ENCODE measurements around the gene NACC1. TPM values are rescaled to one million over a fixed set of nuclear protein-coding genes. Genes with fewer than 3 reads are reported as not detected.
"Not testable (repeated sequence)": the region's sequence is repeated elsewhere in the genome, so short reads cannot be mapped to it uniquely, and the experiment has no call there.

The NACC1 gene
- total RNA-seq, 1 donor from 2014 or later, result 36.2 TPM

DNA sequence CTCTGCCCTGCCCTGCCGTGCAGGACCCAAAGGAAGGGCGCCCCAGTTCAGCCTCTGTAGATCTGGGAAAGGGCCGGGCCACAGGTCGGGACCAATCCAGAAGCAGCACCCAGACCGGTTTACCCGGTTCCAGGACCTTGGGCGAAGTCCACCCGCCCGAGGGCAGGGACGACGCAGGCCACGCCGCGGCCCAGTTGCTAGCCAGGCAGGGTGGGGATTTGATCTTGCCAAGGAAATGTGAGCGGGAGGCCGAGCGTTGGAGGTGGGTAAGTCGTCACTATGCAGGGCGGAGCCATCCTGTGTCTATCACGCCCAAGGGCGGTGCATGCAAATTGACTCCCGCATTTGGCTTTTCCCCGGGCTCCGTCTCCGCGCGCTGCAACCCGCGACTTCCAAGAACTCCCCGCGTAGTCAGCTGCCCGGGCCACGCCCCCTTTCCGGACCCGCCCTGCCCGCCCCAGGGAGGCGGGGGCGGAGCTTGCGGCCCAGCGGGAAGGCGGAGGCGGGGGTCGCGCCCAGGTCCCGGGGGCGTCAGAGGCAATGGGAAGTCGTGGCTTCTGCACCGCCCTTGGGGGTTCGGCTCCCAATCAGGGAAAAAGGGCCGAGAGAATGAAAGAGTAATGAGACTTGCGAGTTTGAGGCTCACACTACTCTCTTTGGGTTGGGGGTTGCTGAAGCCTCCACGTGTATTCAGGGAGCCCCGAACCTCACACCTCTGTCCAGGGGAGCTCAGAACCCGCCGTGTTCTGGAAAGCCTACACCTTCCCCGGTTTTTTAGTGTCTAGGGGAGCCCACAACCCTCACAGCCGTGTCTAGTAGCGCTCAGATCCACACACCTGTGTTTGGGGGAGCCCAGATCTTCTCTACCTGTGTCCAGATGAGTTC lies 44.9 kb downstream of the NACC1 start:
- DNase-seq (ENCODE audit: low read depth in 2 of 2), result peak; percentile 72 to 98

GRCh38 chr19:13163609-13164342 lies 45.7 kb downstream of the NACC1 start:
- peak in 1 of 2 donors; percentile 67 for DNase-seq (ENCODE audit: low read depth in 2 of 2)

DNA sequence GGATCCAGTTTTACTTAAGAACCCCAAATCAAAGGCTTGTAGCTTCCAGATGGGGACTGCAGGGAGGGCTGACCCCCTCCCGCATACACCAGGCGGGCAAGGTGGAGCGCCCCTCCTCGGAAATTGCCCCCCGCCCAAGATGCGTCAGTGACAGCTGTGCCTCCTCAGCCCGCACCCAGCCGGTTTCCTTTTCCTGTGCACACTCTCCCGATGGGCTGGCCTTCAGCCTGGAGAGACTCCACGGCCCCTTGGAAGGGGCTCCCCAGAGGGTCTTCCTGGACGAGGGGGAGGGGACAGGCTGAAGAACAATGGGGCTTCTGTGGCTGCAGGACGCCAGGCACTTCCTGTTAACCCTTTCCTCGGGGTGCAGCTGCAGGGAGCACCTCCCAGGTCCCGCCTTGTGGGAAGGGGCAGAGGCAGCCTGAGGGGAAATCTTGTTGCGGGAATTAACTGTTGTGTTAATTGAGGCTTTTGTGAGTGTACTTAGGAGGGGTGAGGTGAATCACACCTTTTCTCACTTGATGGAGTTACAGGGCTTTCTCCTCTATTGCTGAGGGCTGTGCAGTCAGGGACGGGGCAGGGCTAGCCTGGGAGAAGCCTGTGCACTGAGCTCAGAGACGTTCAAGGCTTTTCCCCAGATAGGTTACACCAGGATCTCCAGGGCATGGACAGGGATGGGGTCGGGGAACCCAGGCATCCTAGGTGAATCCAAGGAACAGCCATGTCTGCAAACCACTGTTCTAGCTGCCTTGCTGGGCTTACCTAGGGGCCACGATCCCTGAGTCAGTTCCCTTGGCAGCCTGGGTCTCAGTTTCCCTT lies 46.5 kb downstream of the NACC1 start:
- peak in 1 of 2 donors; percentile 85 for DNase-seq (ENCODE audit: low read depth in 2 of 2)

DNA sequence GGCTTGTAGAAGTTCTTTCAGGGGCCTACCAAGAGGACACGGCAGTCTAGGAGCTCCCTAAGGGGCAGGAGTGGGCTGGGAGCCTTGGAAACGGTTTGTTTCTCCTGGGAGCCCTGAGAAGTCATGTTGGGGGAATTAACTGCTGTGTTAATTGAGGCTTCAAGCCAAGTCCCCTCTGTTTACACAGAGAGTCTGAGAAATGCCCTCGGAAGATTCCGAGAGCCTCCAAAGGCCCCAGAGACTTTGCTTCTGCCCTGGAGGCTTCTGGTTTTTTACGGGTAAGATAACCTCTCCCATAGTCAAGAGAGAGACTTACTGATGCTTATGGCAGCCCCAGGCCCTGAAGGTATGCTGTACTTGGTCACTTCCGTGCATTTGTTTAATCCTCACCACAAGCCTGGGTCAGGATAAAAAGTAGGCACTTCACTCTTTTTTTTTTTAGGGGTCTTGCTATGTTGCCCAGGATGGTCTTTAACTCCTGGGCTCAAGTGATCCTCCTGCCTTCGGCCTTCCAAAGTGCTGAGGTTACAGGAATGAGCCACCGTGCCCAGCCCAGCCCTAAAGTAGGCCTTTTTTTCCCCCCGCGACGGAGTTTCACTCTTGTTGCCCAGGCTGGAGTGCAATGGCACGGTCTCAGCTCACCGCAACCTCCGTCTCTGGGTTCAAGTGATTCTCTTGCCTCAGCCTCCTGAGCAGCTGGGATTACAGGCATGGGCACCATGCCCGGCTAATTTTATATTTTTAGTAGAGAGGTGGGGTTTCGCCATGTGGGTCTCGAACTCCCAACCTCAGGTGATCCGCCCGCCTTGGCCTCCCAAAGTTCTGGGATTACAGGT lies 47.3 kb downstream of the NACC1 start:
- DNase-seq (ENCODE audit: low read depth in 2 of 2), result no peak

DNA sequence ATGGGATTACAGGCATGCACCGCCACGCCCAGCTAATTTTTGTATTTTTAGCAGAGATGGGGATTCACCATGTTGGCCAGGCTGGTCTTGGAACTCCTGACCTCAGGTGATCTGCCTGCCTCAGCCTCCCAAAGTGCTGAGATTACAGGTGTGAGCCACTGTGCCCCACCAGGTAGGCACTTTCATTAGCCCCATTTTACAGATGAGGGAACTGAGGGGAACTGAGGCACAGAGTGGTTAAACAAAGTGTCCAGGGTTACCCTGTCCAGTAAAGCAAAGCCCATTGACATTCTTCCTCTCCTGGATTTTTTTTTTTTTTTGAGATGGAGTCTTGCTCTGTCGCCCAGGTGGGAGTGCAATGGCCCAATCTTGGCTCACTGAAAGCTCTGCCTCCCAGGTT lies 48.1 kb downstream of the NACC1 start:
- DNase-seq (ENCODE audit: low read depth in 2 of 2), result not testable (repeated sequence)

- peak in 1 of 2 donors; percentile 51 for DNase-seq (ENCODE audit: low read depth in 2 of 2)
Observed at GRCh38 chr19:13169769-13170168, 51.7 kb downstream of the NACC1 start.

GRCh38 chr19:13171146-13171545 lies 53.1 kb downstream of the NACC1 start:
- DNase-seq (ENCODE audit: low read depth in 2 of 2), result no peak

GRCh38 chr19:13172346-13173138 lies 54.5 kb downstream of the NACC1 start:
- peak in 1 of 2 donors; percentile 83 for DNase-seq (ENCODE audit: low read depth in 2 of 2)

GRCh38 chr19:13173139-13173737 lies 55.2 kb downstream of the NACC1 start:
- DNase-seq (ENCODE audit: low read depth in 2 of 2), result no peak

DNA sequence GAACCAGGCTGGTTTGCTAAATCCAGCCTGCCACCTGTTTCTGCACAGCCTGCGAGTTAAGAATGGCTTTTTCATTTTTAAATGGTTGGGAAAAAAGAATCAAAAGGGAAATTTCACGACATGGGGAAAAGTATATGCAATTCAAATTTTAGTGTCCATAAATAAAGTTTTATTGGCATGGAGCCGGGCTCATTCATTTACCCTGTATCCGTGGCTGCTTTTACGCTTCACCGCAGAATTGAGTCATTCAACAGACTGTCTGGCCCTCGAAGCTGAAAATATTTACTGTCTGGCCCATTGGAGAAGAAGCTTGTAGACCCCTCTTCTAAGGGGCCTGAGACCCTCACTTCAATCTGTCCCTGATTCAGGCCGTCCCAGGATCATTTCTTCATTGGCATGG lies 58.3 kb downstream of the NACC1 start:
- no peak for DNase-seq (ENCODE audit: low read depth in 2 of 2)

DNA sequence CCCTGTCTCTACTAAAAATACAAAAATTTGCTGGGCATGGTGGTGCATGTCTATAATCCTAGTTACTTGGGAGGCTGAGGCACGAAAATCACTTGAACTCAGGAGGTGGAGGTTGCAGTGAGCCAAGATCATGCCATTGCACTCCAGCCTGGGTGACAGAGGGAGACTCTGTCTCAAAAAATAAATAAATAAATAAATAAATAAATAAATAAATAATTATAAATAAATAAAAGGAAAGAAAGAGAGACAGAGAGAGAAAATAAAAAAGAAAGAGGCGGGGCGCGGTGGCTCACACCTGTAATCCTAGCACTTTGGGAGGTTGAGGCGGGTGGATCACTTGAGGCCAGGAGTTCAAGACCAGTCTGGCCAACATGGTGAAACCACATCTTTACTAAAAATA lies 59.5 kb downstream of the NACC1 start:
- not testable (repeated sequence) for DNase-seq (ENCODE audit: low read depth in 2 of 2)

DNA sequence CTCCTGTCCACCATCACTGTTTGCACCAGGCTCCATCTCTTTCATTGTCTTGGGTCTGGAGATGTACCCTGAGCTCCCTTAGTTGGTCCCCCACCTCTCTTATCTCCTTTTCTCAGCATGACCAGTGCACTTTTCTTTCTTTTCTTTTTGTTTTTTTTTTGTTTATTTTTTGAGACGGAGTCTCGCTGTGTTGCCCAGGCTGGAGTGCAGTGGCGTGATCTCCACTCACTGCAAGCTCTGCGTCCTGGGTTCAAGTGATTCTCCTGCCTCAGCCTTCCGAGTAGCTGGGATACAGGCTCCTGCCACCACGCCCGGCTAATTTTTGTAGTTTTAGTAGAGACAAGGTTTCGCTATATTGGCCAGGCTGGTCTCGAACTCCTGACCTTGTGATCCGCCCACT lies 60.2 kb downstream of the NACC1 start:
- DNase-seq (ENCODE audit: low read depth in 2 of 2), result not testable (repeated sequence)

DNA sequence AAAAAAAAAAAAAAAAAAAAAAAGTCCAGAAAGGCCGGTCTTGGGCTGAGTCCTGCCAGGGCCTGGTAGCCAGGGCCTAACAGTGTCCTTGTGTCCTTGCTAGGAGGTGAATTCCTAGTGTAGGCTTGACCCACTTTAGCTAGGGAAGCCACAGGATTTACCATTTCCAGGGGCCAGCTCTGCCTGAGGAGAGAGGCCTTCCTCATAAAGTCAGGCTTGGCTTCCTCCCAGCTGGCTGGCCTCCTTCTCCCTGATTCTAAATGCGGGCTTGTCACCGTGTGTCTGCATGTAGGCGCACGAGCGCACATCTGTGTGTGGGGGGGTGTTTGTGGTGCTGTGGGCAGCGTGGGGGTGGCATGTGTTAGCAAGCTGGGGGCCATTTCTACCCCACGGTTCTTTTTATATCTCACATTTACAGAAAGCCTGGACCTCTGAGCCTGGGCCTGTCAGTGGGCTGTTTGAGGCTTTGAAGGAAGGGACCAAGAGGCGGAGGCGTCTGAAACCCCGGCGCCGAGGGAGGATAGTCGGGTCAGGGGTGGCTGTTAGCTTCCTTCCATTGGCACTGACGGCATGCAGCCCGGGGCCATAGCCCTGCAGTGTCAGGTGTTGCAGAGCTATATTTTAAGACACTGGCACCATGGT lies 63.8 kb downstream of the NACC1 start:
- DNase-seq (ENCODE audit: low read depth in 2 of 2), result peak in 1 of 2 donors; percentile 33

DNA sequence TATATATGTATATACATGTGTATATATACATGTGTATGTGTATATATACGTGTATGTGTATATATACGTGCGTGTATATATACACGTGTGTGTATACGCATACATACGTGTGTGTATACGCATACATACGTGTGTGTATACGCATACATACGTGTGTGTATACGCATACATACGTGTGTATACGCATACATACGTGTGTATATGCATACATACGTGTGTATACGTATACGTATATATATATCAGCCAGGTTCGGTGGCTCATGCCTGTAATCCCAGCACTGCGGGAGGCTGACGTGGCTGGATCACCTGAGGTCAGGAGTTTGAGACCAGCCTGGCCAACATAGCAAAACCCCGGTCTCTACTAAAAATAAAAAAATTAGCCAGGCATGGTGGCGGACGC lies 66.9 kb downstream of the NACC1 start:
- DNase-seq (ENCODE audit: low read depth in 2 of 2), result not testable (repeated sequence)

DNA sequence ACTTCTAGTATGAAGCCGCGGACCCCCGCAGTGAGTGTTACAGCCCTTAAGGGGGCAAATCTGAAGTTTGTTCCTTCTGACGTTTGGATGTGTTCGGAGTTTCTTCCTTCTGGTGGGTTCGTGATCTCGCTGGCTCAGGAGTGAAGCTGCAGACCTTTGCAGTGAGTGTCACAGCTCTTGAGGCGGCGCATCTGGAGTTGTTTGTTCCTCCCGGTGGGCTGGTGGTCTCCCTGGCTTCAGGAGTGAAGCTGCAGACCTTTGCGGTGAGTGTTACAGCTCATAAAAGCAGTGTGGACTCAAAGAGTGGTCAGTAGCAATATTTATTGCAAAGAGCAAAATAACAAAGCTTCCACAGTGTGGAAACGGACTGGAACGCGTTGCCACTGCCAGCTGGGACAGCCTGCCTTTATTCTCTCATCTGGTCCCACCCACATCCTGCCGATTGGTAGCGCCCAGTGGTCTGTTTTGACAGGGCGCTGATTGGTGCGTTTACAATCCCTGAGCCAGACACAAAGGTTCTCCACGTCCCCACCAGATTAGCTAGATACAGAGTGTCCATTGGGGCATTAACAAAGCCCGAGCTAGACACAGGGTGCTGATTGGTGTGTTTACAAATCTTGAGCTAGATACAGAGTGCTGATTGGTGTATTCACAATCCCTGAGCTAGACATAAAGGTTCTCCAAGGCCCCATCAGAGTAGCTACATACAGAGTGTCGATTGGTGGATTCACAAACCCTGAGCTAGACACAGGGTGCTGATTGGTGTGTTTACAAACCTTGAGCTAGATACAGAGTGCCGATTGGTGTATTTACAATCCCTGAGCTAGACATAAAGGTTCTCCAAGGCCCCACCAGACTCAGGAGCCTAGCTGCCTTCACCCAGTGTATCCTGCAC lies 67.9 kb downstream of the NACC1 start:
- not testable (repeated sequence) for DNase-seq (ENCODE audit: low read depth in 2 of 2)

DNA sequence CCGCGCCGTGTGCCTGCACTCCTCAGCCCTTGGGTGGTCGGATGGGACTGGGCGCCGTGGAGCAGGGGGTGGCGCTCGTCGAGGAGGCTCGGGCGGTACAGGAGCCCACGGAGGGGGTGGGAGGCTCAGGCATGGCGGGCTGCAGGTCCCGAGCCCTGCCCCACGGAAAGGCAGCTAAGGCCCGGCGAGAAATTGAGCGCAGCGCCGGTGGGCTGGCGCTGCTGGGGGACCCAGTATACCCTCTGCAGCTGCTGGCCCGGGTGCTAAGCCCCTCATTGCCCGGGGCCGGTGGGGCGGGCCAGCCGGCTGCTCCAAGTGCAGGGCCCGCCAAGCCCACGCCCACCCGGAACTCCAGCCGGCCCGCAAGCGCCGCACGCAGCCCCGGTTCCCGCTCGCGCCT lies 68.6 kb downstream of the NACC1 start:
- not testable (repeated sequence) for DNase-seq (ENCODE audit: low read depth in 2 of 2)

DNA sequence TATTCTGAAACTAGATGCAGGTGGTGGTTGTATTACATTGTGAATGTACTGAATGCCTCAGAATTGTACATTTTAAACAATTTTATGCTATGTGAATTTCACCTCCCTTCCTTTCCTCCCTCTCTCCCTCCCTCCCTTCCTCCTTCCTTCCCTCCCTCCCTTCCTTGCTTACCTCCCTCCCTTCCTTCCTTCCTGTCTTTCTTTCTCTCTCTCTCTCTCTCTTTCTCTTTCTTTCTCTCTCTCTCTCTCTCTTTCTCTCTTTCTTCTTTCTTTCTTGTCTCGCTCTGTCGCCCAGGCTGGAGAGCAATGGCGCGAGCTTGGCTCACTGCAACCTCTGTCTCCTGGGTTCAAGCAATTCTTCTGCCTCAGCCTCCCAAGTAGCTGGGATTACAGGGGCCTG lies 69.4 kb downstream of the NACC1 start:
- DNase-seq (ENCODE audit: low read depth in 2 of 2), result no peak

DNA sequence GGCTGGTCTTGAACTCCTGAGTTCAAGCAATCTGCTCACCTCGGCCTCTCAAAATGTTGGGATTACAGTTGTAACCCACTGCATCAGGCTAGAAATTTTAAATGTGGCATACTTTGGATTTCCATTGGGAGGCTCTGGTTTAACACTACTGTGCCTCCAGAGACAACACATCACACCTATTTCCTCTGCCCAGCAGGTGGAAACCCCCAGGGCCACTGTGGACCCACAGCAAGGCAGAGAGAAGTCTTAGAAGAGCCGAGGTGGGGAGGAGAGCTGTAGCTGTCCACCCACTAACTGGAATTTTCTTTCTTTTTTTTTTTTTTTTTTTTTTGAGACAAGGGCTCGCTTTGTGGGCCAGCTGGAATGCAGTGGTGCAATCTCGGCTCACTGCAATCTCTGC lies 71.5 kb downstream of the NACC1 start:
- no peak for DNase-seq (ENCODE audit: low read depth in 2 of 2)
